H1 (cell line): ENCODE data around the gene DGAT2. TPM values are rescaled to one million over a fixed set of nuclear protein-coding genes. Genes with fewer than 3 reads are reported as not detected.

Experiments
- ATF3 ChIP-seq: IDR thresholded peaks from 2 replicates; pipeline ENCODE4 v1.6.1; 2011; ENCODE audit warnings: low read depth, mild to moderate bottlenecking, low read length; ENCODE audit not compliant: insufficient read depth
- BCL11A ChIP-seq, 2 experiments: IDR thresholded peaks; one replicate each; pipeline ENCODE4 v1.6.1; 2011; ENCODE audit warnings: low read depth in 2 of 2, low read length in 2 of 2, mild to moderate bottlenecking in 2 of 2
- POLR2AphosphoS5 ChIP-seq: IDR thresholded peaks from 2 replicates; pipeline ENCODE4 v1.6.1; 2011; ENCODE audit warnings: low read depth, low read length
- SIRT6 ChIP-seq: IDR thresholded peaks from one replicate; pipeline ENCODE4 v1.7.1; 2012; ENCODE audit warnings: low read length, inconsistent platforms
- polyA plus RNA-seq, 7 experiments: library from polyadenylated mRNA; depleted of rRNA in 3 of 7; stranded (reverse) in 5 of 7; unstranded in 2 of 7; fragments of >200 nt in 5 of 7; fragments of 200-250 nt in 2 of 7; gene quantifications; 1 replicate in 5 of 7; 2 replicates in 1 of 7; 4 replicates in 1 of 7; pipeline versions ENCODE4 v1.2.1 to v1.2.3, GENCODE V29; 2011 to 2013; ENCODE audit warnings: missing spikeins in 2 of 7, mixed read lengths in 2 of 7
- total RNA-seq: library from RNA; stranded (reverse); fragmentation: NEBNext Ultra II Directional; extraction: Animal tissue kit (Norgen Biotek cat#: 25700); gene quantifications from 2 replicates; pipeline ENCODE4 v1.2.1, GENCODE V29; 2021

Gene DGAT2
- total and polyA plus RNA-seq, 2 of the 8 experiments (the other 6 are each of a cell fraction or from before 2014, with no cell fraction given) = 3.2 to 5.9 TPM

GRCh38 chr11:75721852-75722668 is 46.5 kb upstream of the DGAT2 start (continued):
- no peak for TF ChIP-seq ATF3
- no peak for TF ChIP-seq POLR2AphosphoS5
- no peak for TF ChIP-seq SIRT6
- TF ChIP-seq BCL11A (IDR thresholded peaks at IDR 0.05; ENCODE audit: low read depth in 2 of 2, low read length in 2 of 2) = no peak
- TF ChIP-seq, all 59 proteins: peak for 0
